Measurements from ENCODE around the gene CDH20.

The CDH20 gene

DNA sequence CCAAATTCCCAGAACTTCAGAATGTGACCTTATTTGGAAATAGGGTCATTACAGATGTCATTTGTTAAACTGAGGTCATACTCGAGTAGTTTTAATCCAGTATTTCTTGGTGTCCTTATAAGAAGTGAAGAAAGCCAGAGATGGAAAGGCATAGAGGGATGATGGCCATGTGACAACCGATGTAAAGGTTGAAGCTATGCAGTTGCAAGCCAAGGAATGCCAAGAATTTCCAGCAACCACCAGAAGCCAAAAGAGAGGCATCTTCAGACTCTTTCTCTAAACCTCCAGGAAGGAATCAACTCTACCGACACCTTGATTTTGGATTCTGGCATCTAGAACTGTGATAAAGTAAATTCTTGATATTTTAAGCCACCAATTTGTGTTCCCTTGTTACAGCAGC, 242.2 kb downstream of the CDH20 start:
- peak; percentile 21 for DNase-seq (ENCODE audit: low spot score)

DNA sequence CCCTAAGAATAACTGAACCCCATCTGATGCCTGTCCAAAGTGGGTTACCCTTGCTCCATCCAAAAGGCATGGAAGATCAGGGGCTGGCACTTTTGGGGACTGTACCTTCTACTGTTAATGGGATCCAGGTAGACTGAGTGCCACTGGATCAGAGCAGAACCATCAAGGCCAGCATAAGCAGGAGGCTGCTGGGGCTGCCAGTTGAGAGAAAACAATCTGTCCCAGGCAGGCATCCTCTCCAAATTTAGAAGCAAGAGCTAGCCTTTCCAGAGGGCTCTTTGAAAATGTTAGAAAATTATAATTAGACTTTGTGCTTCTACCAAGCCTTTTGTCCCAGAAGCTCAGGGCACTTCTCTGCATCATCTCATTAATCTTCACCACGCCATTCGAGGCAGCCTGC, 245.6 kb downstream of the CDH20 start:
- no peak for DNase-seq (ENCODE audit: low spot score)

DNA sequence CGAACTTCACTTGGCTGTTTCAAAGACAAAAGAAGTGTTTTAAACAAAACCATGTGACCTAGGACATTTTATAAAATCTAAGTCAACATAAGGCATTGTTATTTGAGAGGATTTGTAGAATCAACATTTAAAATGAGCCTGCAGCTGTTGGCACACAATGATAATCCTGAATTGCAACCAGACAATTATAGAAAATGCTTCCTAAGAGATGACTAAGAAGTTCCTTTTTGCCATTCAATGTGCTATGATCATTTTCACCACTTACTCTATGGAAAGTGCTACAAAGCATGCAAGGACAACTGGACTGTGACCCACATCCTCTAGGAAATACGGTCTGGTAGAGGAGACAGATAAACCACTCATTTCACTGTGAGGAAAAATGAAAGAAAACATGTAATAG, 246.4 kb downstream of the CDH20 start:
- DNase-seq (ENCODE audit: low spot score) = no peak

DNA sequence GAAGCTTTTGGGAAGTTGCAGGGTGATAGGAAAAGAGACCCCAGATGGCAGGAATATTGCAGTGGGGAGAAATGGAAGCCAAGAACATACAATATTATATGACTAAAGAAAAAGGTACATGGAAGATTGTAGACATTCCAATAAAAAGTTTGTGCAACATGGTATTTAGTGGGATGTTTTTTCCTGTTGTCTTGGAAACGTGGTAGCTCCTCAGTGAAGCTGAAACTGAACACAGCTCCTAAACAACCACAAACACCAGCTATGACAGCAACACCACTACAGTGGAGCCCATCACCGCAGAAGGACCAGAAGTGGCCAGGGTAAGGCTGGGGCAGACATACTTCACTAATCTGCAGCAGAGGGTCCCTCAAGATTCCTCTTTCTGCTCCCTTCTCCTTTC, 246.8 kb downstream of the CDH20 start:
- no peak for DNase-seq (ENCODE audit: low spot score)

DNA sequence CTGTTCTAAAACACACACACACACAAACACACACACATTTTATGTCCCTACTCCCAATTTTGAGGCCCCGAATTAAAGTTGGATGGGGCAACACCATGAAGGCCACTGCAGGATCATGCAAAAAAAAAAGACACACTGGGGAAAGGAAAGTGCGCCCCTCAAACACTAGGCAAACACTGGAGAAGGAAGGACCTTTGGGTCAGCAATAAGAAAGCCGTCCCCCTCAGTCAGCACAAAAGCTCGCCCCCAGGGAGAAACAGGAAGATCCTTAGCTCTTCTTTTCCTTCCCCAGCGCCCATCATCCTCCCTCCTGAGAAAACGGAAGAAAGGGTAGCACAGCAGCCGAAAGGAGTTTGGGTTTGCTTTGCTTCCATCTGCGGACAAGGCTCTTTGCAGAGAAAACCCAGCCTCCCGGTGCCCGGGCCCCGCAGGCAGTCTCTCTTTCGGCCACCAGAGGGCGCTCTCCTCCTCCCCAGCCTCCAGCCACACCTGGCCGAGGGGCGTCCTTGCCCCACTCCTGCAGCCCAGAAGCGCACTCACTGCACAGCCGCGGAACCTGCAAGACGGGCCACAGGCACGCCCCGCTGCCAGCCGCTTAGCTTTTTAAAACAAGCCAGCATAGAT, 248.5 kb downstream of the CDH20 start:
- peak; percentile 88 for DNase-seq (ENCODE audit: low spot score)

DNA sequence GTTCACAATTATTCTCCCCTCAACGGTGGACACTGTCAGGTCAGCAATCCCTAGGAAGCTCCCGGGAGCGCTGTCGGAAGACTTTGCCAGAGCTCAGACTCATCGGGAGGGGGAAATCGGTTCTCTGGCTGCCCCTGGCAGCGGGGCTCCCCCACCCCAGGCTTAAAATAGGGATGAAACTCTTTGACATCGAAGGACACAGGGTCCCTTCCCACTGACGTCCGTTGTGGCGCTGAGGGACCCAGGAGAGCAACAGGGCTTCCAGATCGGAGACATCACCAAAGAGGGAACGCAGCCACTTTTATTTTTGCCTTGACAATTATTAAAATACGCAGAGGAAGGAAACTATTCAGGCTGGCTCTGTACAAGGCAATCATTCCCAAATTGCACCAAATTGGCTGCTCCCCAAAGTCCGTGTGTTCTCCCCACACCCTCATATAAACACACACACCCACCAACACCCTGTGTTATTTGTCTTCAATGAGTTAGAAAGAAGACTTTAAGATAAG, 249.0 kb downstream of the CDH20 start:
- no peak for DNase-seq (ENCODE audit: low spot score)

DNA sequence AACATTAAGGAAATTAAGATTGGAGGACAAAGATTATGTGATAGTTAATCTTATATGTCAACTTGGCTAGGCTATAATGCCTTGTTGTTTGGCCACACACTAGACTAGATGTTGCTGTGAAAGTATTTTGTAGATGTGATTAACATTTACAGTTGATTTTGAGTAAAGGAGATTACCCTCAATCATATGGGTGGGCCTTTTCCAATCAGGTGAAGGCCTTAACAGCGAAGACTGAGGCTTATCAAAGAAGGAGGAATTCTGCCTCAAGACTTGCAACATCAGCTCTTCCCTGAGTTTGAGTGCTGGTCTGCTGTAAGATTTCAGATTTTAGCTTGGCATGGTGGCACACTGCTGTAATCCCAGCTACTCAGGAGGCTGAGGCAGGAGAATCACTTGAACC, 250.3 kb downstream of the CDH20 start:
- DNase-seq (ENCODE audit: low spot score) = no peak

DNA sequence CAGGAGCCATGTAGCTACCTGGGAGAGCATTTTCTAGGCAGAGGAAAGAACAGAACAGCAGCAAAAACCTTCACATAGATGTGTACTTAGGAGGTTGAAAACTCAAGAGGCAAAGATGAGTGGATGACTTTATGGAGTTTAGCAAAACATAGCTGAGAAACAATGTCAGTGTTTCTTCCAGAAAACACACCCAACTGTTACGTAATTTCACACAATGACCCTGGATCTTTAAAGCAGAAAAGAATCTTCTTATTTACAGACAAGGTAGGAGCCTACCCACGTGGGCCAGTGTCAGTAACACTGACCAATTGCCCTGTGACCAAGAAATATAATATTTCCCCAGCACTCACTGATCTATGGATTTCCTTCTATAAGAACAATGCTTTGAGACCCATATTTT, 254.6 kb downstream of the CDH20 start:
- no peak for DNase-seq (ENCODE audit: low spot score)

DNA sequence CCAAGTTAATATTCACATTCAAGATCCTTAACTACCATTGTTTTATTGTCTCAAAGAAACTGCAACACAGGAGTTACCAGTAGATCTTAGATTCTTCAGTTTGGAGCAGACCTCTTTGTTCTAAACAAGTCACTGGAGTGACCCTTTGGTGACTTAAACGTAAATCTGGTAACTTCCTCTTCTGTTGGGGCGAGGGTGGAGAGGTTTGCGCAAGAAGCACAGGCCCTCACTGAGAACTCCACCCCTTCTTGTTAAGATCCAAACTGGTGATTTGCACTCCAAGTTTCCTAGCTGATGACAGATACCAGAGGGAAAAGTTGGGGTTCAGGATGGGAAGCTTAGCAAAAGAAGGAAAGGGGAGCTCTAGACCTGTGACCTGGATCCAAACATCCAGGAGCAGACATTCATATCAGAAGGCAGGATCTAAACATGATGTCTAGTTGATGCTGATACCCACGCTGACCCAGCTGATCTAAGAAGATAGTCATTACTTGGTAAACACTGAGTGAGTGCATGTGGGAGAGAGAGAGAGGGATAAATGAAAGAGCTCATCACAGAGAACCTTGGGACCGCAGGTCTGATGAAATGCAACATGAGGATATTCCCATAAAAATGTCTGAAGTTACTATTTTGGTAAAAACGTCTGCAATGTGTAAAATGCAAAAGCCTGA, 256.0 kb downstream of the CDH20 start:
- DNase-seq (ENCODE audit: low spot score) = no peak

DNA sequence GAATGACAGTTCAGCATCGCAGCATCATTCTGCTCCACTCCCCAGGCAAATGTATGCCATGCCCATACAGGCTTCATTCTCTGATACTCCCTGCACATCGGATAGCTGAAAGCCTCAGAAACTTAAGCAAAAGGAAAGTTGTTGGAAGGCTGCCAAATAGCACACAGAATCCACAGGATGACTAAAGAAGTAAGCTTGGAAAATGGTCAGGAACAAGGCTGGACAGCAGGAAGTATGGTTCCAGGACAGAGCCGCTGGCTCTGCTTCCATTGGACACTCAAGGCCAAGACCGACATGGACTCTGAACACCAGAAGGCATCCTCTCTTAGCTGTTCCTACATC, 256.5 kb downstream of the CDH20 start:
- peak; percentile 22 for DNase-seq (ENCODE audit: low spot score)

DNA sequence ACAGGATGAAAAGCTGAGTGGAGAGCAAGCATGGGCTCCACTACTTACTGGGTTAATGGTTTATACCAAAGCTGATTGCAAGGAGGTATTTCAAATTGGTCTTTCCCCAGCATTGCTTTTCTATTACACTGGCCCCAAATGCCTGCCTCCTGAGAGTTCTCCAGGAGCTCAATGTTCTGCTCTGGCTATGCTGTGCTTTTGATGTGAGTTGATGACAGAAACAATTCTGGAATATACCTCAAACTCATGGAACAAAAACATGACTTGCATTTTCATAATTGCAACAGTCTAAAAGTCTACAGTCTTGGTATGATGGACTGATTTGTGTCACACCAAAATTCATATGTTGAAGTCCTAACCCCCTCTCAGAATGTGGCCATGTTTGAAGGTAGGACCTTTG, 258.0 kb downstream of the CDH20 start:
- DNase-seq (ENCODE audit: low spot score) = no peak

DNA sequence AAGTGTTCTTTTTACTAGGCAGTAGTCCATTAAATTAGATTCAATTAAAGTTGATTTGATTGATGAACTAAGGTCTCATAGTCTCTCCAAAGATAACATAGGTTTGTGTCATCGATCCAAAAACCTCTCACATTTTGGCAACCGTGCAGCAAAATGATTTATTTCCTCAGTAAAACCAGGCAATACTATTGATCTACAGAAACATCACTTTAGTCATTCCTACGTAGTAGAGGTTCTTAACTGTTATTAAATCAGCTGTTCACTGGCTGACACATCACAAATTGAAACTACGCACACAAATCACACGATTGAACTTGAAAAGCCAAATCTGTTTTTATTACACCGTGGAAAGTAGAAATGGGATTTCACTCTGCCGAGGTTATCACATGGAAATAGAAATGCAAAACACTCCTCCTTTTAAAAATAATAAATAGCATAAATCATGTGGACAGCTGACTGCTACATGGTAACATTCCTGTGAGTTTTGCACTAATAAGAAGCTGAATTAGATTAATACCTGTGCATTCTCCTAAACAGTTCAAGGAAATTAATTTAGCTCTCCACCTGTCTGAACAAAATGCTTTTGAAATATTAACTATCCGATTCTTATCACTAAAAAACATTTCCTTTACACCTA, 262.5 kb downstream of the CDH20 start:
- no peak for DNase-seq (ENCODE audit: low spot score)

DNA sequence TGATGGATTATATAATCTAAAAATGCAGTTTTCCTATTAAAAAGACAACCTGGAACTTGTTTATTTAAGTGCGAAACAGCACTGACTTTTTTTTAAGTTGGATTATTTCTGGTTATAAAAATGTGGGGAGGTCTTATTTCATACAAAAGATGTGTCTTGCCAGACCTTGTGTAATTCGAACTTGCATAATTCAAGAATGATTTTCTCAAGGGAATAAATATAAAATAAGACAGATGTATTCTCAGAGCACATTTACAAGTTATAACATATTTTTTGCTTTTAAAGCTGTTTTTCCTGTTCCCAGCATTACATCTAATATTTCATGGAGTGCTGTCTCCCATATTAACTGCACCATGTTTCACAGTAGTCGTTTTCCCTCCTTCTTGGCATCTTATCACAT, 263.1 kb downstream of the CDH20 start:
- DNase-seq (ENCODE audit: low spot score) = no peak

DNA sequence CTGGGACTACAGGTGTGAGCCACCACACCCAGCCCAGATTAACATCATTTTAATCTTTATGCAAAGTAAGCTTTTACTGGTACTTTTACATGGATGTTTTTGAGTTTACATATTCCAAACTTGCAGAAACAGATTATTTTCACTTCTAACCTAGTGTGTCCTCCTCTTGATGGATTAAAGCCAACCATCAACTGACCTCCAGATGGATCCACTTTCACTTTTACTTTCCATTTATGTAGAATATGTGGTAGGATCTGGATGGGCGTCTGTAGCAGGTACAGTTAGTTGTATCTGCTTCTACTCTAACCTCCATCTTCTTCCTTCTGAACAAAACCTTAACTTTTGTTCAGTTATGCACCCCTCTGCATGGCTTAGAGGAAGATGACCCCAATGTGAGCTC, 264.1 kb downstream of the CDH20 start:
- no peak for DNase-seq (ENCODE audit: low spot score)

DNA sequence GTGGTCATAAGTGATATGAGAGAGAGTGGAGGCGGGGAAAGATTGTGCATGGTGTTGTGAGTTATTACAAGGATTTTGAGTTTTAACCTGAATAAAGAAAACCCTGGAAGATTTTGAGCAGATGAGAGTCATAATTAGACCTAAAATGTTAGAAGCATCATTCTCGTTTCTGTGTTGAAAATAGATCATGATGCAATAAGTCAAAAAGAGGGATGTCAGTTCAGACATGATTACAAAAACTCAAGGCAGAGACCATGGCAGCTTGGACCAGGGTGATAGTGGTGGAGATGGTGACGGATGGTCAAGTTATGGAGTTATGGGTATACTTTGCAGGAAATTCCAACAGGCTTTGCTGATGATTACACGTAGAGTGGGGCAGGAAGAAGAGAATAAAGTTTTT, 267.2 kb downstream of the CDH20 start:
- DNase-seq (ENCODE audit: low spot score) = no peak

DNA sequence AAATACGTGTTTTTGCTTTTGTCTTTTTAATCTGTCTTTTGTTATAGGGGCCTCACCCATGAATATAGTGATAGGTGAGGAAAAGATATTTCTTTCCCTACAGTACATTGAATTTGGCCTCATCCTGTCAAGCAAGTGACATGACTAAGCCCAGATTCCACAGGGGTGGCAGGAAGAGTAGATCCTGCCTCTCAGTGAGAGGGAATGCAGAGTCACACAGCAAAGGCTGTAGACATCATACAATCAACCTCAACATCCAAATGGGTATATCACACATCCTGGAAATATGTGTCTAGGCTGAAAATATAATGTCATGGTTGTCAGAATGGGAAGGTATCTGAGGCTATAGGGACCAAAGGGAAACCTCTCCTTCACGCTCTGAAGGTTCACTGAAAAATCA, 269.6 kb downstream of the CDH20 start:
- peak; percentile 60 for DNase-seq (ENCODE audit: low spot score)
